HG03045 (cell line): ENCODE measurements around the gene LRRC26.

ENCODE experiments used
- ATAC-seq: cut with Tn5 transposase; IDR thresholded peaks from one replicate; pipeline ENCODE4 v1.9.1; 2021; ENCODE audit warnings: mild to moderate bottlenecking, moderate library complexity; ENCODE audit not compliant: unreplicated experiment

Gene LRRC26

GRCh38 chr9:137199411-137200121 is 29.7 kb upstream of the LRRC26 start:
- no peak for ATAC-seq

DNA sequence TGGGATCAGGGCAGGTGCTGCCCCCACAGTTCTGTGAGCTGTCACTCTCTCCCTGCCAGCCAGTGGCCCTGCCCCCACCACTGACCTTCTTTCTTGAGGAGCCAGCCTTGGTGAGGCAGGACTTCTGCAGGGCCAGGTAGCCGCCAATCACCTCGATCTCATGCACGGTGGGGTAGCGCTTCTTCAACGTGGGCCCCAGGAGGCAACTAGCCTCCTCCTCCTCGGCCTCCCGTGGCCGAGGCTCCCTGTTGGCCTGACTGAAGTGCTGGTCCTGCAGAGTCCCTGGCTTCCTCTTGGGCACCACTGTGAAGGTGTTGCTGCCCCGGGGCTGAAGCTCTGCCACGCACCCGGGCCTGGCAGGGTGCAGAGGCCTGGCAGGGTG is 29.0 kb upstream of the LRRC26 start:
- ATAC-seq = no peak

DNA sequence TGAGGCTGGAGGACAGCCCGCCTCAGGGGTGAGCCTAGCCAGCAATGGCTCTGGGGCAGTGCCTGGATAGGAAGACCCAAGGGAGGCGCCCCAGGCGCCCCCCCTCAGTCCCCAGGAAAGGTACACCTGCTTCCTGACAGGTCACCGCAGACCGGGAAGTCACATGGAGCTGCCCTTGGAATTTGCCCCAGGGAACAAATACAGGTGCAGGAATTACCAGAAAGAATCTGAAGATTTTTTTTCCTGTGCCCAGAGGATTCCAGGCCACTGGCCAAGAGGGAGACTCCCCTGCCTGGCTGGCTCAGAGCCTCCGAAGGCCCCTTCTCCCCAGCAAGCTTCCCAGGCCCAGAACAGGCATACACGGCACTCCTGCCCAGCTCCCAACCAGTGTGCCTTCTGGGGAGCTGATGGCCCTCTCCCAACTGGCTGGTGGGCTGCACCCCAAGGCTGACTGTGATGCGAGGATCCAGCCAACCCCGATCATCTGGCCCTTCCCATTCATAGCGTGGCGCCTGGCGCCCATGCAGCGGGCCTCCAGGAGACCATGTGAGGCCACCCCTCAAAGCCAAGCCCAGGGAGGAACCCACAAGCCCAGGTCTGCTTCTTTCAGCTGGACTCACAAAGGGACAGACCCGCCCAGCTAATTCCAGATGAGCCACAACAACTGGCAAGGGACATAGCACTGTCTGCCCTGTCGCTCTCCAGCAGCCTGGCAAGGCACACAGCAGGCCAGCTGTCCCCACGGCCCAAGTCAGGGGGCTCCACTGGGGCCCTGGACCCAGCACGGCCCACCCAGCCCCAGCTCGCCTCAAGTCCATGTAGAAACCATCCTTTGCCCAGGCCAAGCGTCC is 28.4 kb upstream of the LRRC26 start:
- ATAC-seq = no peak

GRCh38 chr9:137195525-137196220 is 25.8 kb upstream of the LRRC26 start:
- ATAC-seq = no peak

- ATAC-seq = no peak
Observed at GRCh38 chr9:137194909-137195308, 25.1 kb upstream of the LRRC26 start.

DNA sequence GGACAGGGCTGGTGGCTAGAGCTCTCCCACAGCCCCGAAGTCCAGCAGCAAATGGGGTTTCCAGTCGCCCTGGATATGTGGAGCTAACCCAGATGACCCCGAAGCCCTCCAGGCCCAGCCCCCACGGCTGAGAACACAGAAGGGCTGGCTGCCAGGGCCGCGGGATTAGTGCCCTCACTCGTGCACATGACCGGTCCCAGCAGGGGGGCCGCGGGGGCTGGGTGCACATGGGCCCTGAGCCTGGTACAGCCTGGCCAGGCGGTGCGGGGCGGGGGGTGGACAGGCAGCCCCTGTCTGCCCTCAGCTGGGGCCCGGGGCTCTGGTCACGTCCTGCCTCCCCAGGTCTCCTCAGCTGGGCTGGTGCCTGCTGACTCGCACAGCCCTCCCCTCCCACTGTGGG is 24.5 kb upstream of the LRRC26 start:
- no peak for ATAC-seq

GRCh38 chr9:137193771-137194170 is 23.9 kb upstream of the LRRC26 start:
- no peak for ATAC-seq

GRCh38 chr9:137192859-137193258 is 23.0 kb upstream of the LRRC26 start:
- no peak for ATAC-seq

GRCh38 chr9:137192448-137192780 is 22.6 kb upstream of the LRRC26 start:
- ATAC-seq = no peak

DNA sequence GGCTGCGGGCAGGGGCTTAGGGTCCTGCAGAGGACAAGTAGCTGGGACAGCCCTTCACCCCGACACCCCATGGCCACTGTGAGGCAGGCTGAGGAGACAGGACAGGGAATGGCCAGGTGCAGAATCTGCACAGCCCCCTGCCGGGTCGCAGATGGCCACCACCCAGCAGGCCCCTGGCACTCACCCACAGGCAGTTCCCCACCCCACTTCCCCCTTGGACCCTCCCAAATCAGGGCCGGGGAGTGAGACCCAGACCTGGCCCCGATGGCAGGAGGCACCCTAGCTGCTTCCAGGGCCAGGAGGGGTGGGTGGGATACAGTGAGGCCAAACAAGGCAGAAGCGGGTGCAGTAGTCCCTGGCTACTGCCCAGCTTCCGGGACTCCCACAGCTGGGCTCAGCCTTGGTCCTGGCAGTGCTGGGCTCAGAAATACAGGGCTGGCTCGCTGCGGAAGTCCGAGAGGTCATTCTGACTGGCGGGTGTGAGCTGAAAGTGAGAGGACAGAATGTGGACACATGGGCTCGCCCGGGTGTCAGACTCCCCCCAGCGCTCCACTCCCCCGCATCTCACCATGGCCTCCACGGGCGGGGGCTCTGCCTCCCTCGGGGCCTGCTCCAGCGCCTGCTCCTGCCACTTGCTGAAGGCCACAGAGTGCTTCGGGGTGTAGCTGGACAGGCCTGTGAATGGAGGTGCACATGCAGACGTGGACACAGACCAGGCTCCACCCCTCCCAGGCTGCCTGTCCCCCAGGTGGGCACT is 22.0 kb upstream of the LRRC26 start:
- no peak for ATAC-seq

GRCh38 chr9:137191245-137191644 is 21.4 kb upstream of the LRRC26 start:
- no peak for ATAC-seq

DNA sequence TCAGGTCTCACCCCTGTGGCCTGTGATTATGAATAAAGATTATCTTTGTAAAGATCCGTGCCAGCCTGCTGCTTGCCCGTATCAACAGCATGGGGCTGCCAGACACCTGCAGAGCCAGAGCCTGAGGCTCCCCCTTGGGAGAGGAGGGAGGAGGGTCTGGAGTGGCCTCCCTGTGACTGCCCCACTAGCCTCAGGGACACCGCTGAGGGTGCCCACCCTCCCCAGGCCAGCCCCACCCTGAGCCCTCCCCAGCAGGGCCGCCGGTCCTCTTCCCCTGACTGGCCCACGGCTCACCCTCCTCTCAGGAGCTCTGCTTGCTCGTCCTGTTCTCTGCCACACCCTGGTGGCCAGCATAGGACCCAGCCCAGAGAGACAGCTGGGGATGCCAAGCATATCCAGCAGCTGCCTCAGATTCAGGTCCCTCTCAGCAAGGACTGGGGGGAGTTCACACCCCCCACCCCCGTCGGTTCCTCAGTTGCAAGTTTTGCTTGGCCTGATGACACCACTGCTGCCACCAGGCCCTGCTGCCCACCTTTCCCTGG is 20.5 kb upstream of the LRRC26 start:
- no peak for ATAC-seq

DNA sequence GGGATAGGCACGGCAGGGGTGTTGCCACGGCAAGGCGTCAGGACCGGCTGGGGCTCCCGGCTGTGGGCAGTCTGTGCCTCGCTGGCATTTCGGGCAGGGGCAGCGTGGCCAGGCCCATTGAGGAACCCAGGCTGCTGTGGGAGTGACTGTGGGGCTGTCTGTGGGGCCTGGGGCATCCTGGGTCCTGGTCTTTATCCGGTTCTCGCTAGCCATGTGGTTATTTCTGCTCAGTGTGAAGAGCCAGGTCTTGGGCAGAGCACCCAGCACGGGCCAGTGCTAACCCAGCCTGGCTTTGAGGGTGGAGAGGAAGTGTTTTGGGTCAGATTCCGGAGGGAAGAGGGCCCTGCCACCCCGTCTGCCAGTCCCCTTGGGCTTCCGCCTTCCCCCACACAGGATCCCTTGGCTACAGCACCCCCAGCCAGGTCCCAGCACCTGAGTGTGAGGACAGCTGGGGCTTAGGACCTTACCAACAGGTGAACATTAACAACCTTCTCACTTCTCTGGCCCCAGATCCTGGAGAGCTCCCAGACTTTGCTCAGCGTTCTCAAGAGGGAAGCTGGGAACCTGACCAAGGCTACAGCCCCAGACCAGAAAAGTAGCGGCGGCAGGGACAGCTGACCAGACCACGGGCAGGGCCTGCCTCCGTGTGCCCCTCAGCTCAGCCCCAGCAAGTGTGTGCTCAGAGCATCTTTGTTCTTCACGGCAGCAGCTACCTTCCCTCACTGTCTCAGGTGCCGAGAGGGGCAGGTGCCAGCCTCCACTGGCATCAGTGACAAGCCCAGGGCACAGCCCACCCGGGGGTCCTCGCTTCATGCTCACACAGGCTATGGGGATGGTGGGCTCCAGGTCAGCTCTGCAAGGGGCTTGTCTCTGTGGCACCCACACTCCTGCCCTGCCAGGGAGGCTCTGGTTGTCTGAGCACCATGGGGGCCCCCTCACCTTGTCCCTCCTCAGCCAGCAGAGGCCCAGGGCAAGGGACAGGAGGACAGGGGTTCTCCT is 19.7 kb upstream of the LRRC26 start:
- ATAC-seq = no peak

DNA sequence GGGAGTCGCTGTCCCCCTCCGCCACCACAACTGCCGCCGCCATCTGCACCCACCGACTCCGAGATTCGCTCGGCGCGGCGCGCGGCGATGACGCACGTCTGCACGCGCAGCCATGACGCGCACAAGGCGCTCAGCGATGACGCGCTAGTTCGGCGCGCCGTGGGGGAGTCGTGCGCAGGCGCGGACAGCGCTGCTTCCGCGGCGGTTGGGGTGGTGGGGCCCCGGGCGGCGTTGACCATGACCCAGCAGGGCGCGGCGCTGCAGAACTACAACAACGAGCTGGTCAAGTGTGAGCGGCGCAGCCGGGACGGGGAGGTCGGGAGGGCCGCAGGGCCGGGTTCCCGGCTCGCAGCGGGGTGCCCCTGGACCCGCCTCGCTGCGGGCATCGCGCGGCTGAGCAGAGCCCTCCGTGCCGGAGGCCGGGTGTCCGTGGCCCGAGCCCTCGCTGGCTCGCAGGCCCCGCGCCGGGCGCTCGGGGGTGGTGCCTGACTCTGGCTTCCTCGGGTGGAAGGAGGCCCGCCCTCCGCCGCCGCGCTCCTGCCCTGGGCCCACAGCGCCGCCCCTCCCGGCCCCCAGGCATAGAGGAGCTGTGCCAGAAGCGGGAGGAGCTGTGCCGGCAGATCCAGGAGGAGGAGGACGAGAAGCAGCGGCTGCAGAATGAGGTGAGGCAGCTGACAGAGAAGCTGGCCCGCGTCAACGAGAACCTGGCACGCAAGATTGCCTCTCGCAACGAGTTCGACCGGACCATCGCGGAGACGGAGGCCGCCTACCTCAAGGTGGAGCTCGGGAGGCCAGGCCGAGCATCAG is 18.8 kb upstream of the LRRC26 start, which contains the start of the genes ANAPC2 and SSNA1:
Gene ANAPC2 (minus strand): TSS at position 71 of the 807 bp plus-strand sequence. CDS start 28 bp downstream, at position 43.
Gene SSNA1 (plus strand): TSS at position 187 of the 807 bp plus-strand sequence. CDS start 51 bp downstream, at position 238.
- peak; percentile 76 for ATAC-seq

DNA sequence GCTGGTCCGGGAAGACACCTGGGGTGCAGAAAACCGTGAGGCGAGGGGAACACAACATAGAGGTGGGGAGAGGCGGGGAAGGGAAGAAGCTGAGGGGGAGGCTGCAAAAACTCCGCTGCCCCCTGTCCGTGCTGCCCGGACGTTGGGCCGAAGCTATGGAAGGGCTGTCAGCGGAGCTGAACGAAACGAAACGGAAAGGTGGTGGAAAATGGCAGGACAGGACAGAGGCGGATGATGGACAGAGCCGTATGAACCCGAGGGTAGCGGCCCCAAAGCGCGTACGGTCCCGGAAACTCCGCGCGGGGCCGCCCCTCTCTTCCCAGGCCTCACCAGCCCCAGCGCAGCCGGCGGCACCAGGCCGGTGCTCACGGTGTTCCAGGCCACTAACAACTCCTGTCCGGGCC is 18.2 kb upstream of the LRRC26 start:
- no peak for ATAC-seq

- ATAC-seq = no peak
Observed at GRCh38 chr9:137187386-137187785, 17.5 kb upstream of the LRRC26 start.

DNA sequence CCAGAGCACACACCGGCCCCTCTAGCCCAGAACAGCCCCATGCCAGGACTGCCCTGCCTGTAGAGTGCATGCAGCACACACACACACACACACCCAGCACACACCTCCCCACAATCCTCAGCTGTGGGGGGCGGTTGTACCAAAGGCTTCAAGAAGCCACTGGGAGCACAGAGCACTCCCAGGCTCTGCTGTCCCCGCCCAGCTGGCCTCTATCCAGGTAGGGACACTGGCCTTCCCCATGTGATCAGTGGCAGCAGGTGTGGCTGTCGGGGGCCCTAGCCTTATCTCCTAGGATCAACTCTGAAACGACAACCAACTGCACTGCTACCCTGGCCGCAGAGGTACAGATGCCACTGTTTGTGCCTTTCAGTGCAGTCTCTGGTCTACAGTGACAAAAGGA is 16.5 kb upstream of the LRRC26 start:
- no peak for ATAC-seq

- no peak for ATAC-seq
Observed at GRCh38 chr9:137185921-137186320, 16.1 kb upstream of the LRRC26 start.
